Neural cell (in vitro differentiated cells): ENCODE measurements around the gene BCAS4.

Experiments
- CTCF ChIP-seq: fragments of 450-650 bp; IDR thresholded peaks from 2 replicates; pipeline ENCODE4 v1.5.1; 2014; ENCODE audit warnings: antibody characterized with exemption, mild to moderate bottlenecking, moderate library complexity; ENCODE audit not compliant: poor library complexity, severe bottlenecking
- EP300 ChIP-seq: fragments of 450-650 bp; conservative IDR thresholded peaks from 2 replicates; pipeline ENCODE4 v1.6.1; 2014; ENCODE audit warnings: antibody characterized with exemption, mild to moderate bottlenecking, moderate library complexity; ENCODE audit not compliant: poor library complexity, severe bottlenecking
- EZH2 ChIP-seq: fragments of 200-600, 300-800 bp; shearing (Covaris generic), sonication (generic); IDR thresholded peaks from 2 replicates; pipeline ENCODE4 v1.6.1; 2014; ENCODE audit warnings: antibody characterized with exemption, low read length, borderline replicate concordance, mild to moderate bottlenecking; ENCODE audit not compliant: insufficient read depth, poor library complexity, severe bottlenecking
- POLR2AphosphoS5 ChIP-seq: IDR thresholded peaks from 2 replicates; pipeline ENCODE4 v1.6.1; 2012

GRCh38 chr20:50874111-50874757 lies 79.4 kb downstream of the BCAS4 start:
- TF ChIP-seq EZH2 (no peak), CTCF (no peak), EP300 (no peak), POLR2AphosphoS5 (no peak)
